ENCODE results near the gene DAPK1.

DAPK1 gene

DNA sequence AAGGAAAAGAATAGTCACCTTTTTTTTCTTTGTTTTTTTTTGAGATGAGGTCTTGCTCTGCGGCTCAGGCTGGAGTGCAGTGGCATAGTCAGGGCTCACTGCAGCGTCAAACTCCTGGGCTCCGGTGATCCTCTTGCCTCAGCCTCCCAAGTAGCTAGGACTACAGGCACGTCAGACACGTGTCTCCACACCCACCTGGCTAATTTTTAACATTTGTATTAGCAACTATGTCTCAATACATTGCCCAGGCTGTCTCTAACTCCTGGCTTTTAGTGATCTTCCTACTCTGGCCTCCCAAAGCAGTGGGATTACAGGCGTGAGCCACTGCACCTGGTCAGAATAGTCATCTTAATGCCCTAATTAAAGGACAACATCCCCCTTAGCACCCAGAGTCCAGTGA lies 173.8 kb downstream of the DAPK1 start:
- H3K4me3 ChIP-seq (replicated peaks; ENCODE audit: low read depth, low read length) = no peak overlapping the region
- TF ChIP-seq CTCF (IDR thresholded peaks at IDR 0.05; ENCODE audit: low read depth, low read length, missing control alignments) = no peak
- DNase-seq (ENCODE audit: extremely low read depth, low read depth) = no peak

- no peak overlapping the region for H3K4me3 ChIP-seq (replicated peaks; ENCODE audit: low read depth, low read length)
- no peak for DNase-seq (ENCODE audit: extremely low read depth, low read depth)
- no peak for TF ChIP-seq CTCF (IDR thresholded peaks at IDR 0.05; ENCODE audit: low read depth, low read length, missing control alignments)
Observed at GRCh38 chr9:87671925-87672324, 174.3 kb downstream of the DAPK1 start.

DNA sequence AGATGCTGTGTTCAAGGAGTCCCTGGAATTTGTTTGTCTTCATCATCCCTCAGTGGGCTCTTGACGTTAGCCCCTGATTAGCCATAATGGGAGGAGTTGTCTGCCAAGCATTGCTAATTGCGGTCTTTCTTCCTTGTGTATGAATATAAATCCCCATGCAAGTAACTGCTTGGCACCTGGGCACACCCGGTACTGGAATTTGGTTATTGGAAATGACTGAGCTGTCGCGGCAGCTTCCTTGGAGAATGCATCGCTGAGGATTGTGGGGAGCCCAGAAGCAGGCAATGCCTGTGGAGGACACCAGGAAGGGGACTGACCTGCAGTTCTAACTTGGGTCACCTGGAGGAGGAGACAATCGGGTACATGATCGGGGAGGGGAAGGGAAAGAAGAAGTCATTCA lies 174.9 kb downstream of the DAPK1 start:
- DNase-seq (ENCODE audit: extremely low read depth, low read depth) = no peak
- H3K4me3 ChIP-seq (replicated peaks; ENCODE audit: low read depth, low read length) = no peak overlapping the region
- no peak for TF ChIP-seq CTCF (IDR thresholded peaks at IDR 0.05; ENCODE audit: low read depth, low read length, missing control alignments)

GRCh38 chr9:87673446-87674120 lies 175.9 kb downstream of the DAPK1 start:
- no peak for TF ChIP-seq CTCF (IDR thresholded peaks at IDR 0.05; ENCODE audit: low read depth, low read length, missing control alignments)
- no peak for DNase-seq (ENCODE audit: extremely low read depth, low read depth)
- H3K4me3 ChIP-seq (replicated peaks; ENCODE audit: low read depth, low read length) = no peak overlapping the region

DNA sequence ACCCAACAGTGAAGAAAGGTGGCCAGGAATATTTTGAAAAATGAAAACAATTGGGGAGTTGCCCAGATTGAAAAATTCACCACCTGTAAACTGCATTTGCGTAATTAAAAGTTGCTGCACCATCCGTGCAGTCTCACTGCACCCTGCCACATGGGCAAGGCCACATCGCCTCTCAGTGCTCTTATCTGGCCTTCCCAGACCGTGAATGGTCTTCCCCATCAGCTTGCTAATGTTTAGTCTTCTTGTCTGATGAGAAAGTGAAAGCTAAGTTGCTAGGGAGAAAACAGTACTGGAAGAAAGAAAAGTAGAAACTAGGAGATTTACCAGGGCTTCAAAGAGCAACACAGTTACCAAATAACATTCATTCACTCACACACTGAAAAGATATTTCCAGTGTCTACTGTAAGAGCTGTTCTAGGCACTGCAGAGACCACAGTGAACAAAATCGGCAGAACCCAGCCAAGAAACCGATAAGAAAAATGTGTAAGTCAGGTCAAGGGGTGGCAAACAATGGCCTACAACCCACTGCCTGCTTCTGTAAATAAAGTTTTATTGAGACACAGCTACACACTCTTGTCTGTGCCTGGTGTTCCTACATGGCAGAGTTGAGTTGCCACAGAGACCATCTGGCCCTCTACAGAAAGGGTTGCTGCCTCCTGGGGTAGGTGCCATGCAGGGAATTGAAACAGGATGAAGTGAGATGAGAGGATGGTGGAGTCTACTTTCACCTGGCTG lies 177.1 kb downstream of the DAPK1 start:
- H3K4me3 ChIP-seq (replicated peaks; ENCODE audit: low read depth, low read length) = no peak overlapping the region
- DNase-seq (ENCODE audit: extremely low read depth, low read depth) = no peak
- no peak for TF ChIP-seq CTCF (IDR thresholded peaks at IDR 0.05; ENCODE audit: low read depth, low read length, missing control alignments)

GRCh38 chr9:87675906-87676515 lies 178.3 kb downstream of the DAPK1 start:
- DNase-seq (ENCODE audit: extremely low read depth, low read depth) = no peak

More at GRCh38 chr9:87675906-87676515, 178.3 kb downstream of the DAPK1 start:
- TF ChIP-seq CTCF (IDR thresholded peaks at IDR 0.05; ENCODE audit: low read depth, low read length, missing control alignments) = no peak
- H3K4me3 ChIP-seq (replicated peaks; ENCODE audit: low read depth, low read length) = no peak overlapping the region

Data from HFF-Myc (cell line).